Measurements from ENCODE around the gene DNAH14. TPM values are rescaled to one million over a fixed set of nuclear protein-coding genes. Genes with fewer than 3 reads are reported as not detected.

Gene DNAH14
- total and polyA plus RNA-seq, 10 of the 15 experiments (the other 5 are each of a cell fraction or from before 2014, with no cell fraction given): 2.0 to 7.9 (median 4.8) TPM

DNA sequence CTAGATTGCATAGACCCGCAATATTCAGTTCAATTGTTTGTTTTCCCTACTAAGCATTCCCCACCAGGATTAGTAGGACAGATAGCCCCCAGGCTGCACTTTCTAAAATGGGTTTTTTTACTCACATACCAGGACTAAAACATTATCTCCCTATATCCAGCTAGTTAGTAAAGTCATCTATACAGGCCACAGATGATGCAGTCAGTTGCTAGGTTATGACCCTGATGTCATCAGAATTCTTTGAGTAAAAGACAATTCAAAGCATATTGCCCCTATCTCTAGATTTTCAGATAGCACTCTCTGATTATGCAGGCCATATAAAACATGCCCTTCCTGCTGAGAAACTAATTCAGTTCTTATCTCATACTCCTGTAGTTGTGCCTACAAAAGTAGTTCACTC is 294.8 kb downstream of the DNAH14 start:
- SMC1A ChIA-PET (ENCODE audit: uncharacterized antibody, unreplicated experiment): no interaction called here

More for the DNA sequence above, 294.8 kb downstream of the DNAH14 start:
- H3K4me2 ChIP-seq (ENCODE audit: control insufficient read depth, insufficient read depth): no peak overlapping the region
- H3K9ac ChIP-seq (ENCODE audit: control insufficient read depth, insufficient read depth, low read length): no peak overlapping the region
- TF ChIP-seq EGR1 (IDR thresholded peaks at IDR 0.05; ENCODE audit: borderline replicate concordance in 1 of 2, low read depth in 2 of 2, low read length in 2 of 2): no peak
- no peak for TF ChIP-seq YY1 (IDR thresholded peaks at IDR 0.05; ENCODE audit: low read depth, low read length)
- no peak for TF ChIP-seq YBX1 (IDR thresholded peaks at IDR 0.05)
- no peak for TF ChIP-seq POLR2AphosphoS2 (IDR thresholded peaks at IDR 0.05; ENCODE audit: low read depth, low read length)
- TF ChIP-seq, protein P1, sequence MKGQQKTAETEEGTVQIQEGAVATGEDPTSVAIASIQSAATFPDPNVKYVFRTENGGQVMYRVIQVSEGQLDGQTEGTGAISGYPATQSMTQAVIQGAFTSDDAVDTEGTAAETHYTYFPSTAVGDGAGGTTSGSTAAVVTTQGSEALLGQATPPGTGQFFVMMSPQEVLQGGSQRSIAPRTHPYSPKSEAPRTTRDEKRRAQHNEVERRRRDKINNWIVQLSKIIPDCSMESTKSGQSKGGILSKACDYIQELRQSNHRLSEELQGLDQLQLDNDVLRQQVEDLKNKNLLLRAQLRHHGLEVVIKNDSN (IDR thresholded peaks at IDR 0.05; ENCODE audit: borderline replicate concordance, extremely low read length, insufficient read depth, low read depth, low read length): no peak
- TF ChIP-seq SPI1 (IDR thresholded peaks at IDR 0.05; ENCODE audit: borderline replicate concordance, insufficient read depth, low read depth, low read length): no peak
- TF ChIP-seq PML (IDR thresholded peaks at IDR 0.05; ENCODE audit: low read length): no peak
- TF ChIP-seq HDAC2 (IDR thresholded peaks at IDR 0.05): no peak
- TF ChIP-seq TAF1 (IDR thresholded peaks at IDR 0.05; ENCODE audit: borderline replicate concordance, low read depth, low read length): no peak
- TF ChIP-seq, protein P2, sequence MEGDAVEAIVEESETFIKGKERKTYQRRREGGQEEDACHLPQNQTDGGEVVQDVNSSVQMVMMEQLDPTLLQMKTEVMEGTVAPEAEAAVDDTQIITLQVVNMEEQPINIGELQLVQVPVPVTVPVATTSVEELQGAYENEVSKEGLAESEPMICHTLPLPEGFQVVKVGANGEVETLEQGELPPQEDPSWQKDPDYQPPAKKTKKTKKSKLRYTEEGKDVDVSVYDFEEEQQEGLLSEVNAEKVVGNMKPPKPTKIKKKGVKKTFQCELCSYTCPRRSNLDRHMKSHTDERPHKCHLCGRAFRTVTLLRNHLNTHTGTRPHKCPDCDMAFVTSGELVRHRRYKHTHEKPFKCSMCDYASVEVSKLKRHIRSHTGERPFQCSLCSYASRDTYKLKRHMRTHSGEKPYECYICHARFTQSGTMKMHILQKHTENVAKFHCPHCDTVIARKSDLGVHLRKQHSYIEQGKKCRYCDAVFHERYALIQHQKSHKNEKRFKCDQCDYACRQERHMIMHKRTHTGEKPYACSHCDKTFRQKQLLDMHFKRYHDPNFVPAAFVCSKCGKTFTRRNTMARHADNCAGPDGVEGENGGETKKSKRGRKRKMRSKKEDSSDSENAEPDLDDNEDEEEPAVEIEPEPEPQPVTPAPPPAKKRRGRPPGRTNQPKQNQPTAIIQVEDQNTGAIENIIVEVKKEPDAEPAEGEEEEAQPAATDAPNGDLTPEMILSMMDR (IDR thresholded peaks at IDR 0.05 in 2 of 3, conservative IDR thresholded peaks at IDR 0.05 in 1 of 3; ENCODE audit: control insufficient read depth in 2 of 3, extremely low read depth in 1 of 3, insufficient read depth in 1 of 3, low read depth in 3 of 3, low read length in 3 of 3): no peak
- TF ChIP-seq RB1 (IDR thresholded peaks at IDR 0.05; ENCODE audit: borderline replicate concordance): no peak
- TF ChIP-seq, protein P3, sequence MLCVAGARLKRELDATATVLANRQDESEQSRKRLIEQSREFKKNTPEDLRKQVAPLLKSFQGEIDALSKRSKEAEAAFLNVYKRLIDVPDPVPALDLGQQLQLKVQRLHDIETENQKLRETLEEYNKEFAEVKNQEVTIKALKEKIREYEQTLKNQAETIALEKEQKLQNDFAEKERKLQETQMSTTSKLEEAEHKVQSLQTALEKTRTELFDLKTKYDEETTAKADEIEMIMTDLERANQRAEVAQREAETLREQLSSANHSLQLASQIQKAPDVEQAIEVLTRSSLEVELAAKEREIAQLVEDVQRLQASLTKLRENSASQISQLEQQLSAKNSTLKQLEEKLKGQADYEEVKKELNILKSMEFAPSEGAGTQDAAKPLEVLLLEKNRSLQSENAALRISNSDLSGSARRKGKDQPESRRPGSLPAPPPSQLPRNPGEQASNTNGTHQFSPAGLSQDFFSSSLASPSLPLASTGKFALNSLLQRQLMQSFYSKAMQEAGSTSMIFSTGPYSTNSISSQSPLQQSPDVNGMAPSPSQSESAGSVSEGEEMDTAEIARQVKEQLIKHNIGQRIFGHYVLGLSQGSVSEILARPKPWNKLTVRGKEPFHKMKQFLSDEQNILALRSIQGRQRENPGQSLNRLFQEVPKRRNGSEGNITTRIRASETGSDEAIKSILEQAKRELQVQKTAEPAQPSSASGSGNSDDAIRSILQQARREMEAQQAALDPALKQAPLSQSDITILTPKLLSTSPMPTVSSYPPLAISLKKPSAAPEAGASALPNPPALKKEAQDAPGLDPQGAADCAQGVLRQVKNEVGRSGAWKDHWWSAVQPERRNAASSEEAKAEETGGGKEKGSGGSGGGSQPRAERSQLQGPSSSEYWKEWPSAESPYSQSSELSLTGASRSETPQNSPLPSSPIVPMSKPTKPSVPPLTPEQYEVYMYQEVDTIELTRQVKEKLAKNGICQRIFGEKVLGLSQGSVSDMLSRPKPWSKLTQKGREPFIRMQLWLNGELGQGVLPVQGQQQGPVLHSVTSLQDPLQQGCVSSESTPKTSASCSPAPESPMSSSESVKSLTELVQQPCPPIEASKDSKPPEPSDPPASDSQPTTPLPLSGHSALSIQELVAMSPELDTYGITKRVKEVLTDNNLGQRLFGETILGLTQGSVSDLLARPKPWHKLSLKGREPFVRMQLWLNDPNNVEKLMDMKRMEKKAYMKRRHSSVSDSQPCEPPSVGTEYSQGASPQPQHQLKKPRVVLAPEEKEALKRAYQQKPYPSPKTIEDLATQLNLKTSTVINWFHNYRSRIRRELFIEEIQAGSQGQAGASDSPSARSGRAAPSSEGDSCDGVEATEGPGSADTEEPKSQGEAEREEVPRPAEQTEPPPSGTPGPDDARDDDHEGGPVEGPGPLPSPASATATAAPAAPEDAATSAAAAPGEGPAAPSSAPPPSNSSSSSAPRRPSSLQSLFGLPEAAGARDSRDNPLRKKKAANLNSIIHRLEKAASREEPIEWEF (IDR thresholded peaks at IDR 0.05; ENCODE audit: insufficient replicate concordance, low read depth, low read length): no peak
- TF ChIP-seq GABPA (IDR thresholded peaks at IDR 0.05; ENCODE audit: low read depth): no peak
- TF ChIP-seq RELA (IDR thresholded peaks at IDR 0.05; ENCODE audit: borderline replicate concordance, partially characterized antibody): no peak
- H3K79me2 ChIP-seq (ENCODE audit: control insufficient read depth, insufficient read depth, low read length): no peaks in the 10 kb centered on the region
- FAIRE-seq (no peak), DNase-seq (ENCODE audit: low read depth, low spot score) (no peak), ATAC-seq (no peak)
- RAD21 ChIA-PET (ENCODE audit: unreplicated experiment): no interaction called here
- WGBS (ENCODE audit: insufficient coverage, insufficient replicate concordance, low lambda C conversion rate, missing lambda C conversion rate): 54% methylated on average over 1 of the region's 1 CpG
- CTCF ChIA-PET: no interaction called here
- no peak overlapping the region for H3K4me3 ChIP-seq
- H3K27me3 ChIP-seq (replicated peaks in 1 of 2; ENCODE audit: control insufficient read depth in 2 of 2, insufficient read depth in 2 of 2, low read length in 1 of 2): no peaks in the 10 kb centered on the region
- no peak overlapping the region for H3K27ac ChIP-seq (ENCODE audit: control insufficient read depth, insufficient read depth)
- intact Hi-C loops (cut with micrococcal nuclease; ENCODE audit: unreplicated experiment) (no loop called here), in situ Hi-C loops (cut with MboI) (no loop called here)
- no TSS peak for BruUV-seq (replicated peaks)
- no peaks in the 10 kb centered on the region for H4K20me1 ChIP-seq (ENCODE audit: control insufficient read depth, insufficient read depth)
- H2AFZ ChIP-seq (ENCODE audit: control insufficient read depth, low read depth, low read length): no peak overlapping the region
- H3K9me3 ChIP-seq (replicated peaks; ENCODE audit: control insufficient read depth, insufficient read depth, low read length): no peaks in the 10 kb centered on the region
- no peaks in the 10 kb centered on the region for H3K36me3 ChIP-seq (ENCODE audit: control insufficient read depth in 2 of 2, insufficient read depth in 2 of 2, low read length in 1 of 2)
- POLR2A ChIA-PET: no interaction called here
- H3K4me1 ChIP-seq (ENCODE audit: control insufficient read depth, insufficient read depth, low read length): no peaks in the 10 kb centered on the region

Data from GM12878 (cell line).